TTC549 (cell line): ENCODE results near the gene ARHGDIA.

Source experiments
- FAIRE-seq: peaks from 2 replicates; lab custom pipeline; 2012; peaks lifted over from hg19 to GRCh38; lab: Jason Lieb, UNC

The ARHGDIA gene

GRCh38 chr17:81822996-81823819 is 47.9 kb downstream of the ARHGDIA start:
- FAIRE-seq, result no peak

- FAIRE-seq, result no peak
These were observed 48.9 kb downstream of the ARHGDIA start for GRCh38 chr17:81822312-81822637.

- no peak for FAIRE-seq
These were observed 49.4 kb downstream of the ARHGDIA start for GRCh38 chr17:81821603-81822311.

- FAIRE-seq, result no peak
These were observed 50.0 kb downstream of the ARHGDIA start for GRCh38 chr17:81821147-81821546.

GRCh38 chr17:81819708-81820107 is 51.4 kb downstream of the ARHGDIA start:
- no peak for FAIRE-seq

- FAIRE-seq, result no peak
These were observed 53.4 kb downstream of the ARHGDIA start for GRCh38 chr17:81817758-81818147.
